Dendritic cell treated with granulocyte-macrophage colony-stimulating factor and Interleukin-4, amounts not matched to agents 40 ng/mL and 50 ng/mL, for 4 days (primary cell): Measurements from ENCODE around the gene CSAD.
A peak's percentile ranks its signal among the peaks of the same experiment; 100 is the strongest.
"Not testable (repeated sequence)": the region's sequence is repeated elsewhere in the genome, so short reads cannot be mapped to it uniquely, and the experiment has no call there.

ENCODE experiments used
- H3K27ac Mint-ChIP-seq: one replicate; pipeline ENCODE4 v1.8.0; 2022; ENCODE audit warnings: mild to moderate bottlenecking, mixed read lengths
- H3K27me3 Mint-ChIP-seq: one replicate; pipeline ENCODE4 v1.8.0; 2022; ENCODE audit warnings: mild to moderate bottlenecking, mixed read lengths
- H3K36me3 Mint-ChIP-seq: one replicate; pipeline ENCODE4 v1.8.0; 2022; ENCODE audit warnings: low read depth, mixed read lengths
- H3K4me1 Mint-ChIP-seq: one replicate; pipeline ENCODE4 v1.8.0; 2022; ENCODE audit warnings: low read depth, mixed read lengths
- H3K4me3 Mint-ChIP-seq: one replicate; pipeline ENCODE4 v1.8.0; 2022; ENCODE audit warnings: mild to moderate bottlenecking, moderate library complexity, mixed read lengths
- H3K9me3 Mint-ChIP-seq: one replicate; pipeline ENCODE4 v1.8.0; 2022; ENCODE audit warnings: mixed read lengths
- intact Hi-C: fragments of 100-400 bp; cut with micrococcal nuclease; formaldehyde crosslinking; loops from one replicate; pipeline ENCODE4 v1.15.0; 2022

CSAD gene

GRCh38 chr12:53186745-53187144, 6.0 kb upstream of the CSAD start:
- intact Hi-C loops, result no loop called here
- Mint-ChIP-seq H3K36me3 (peaks cover 90% of the 10 kb centered on the region), H3K27me3 (no peaks in the 10 kb centered on the region), H3K27ac (no peak overlapping the region), H3K4me1 (peaks cover 41% of the 10 kb centered on the region), H3K4me3 (no peak overlapping the region), H3K9me3 (no peaks in the 10 kb centered on the region)

- Mint-ChIP-seq H3K36me3 (peaks cover 89% of the 10 kb centered on the region), H3K4me1 (peaks cover 49% of the 10 kb centered on the region), H3K27me3 (no peaks in the 10 kb centered on the region), H3K27ac (no peak overlapping the region), H3K9me3 (no peaks in the 10 kb centered on the region), H3K4me3 (no peak overlapping the region)
- intact Hi-C loops, result no loop called here
Observed at GRCh38 chr12:53185582-53186153, 4.9 kb upstream of the CSAD start.

- no peaks in the 10 kb centered on the region for H3K9me3 Mint-ChIP-seq
- H3K4me3 Mint-ChIP-seq, result no peak overlapping the region
- H3K27me3 Mint-ChIP-seq, result no peaks in the 10 kb centered on the region
- intact Hi-C loops, result no loop called here
- H3K4me1 Mint-ChIP-seq, result peaks cover 51% of the 10 kb centered on the region
- no peak overlapping the region for H3K27ac Mint-ChIP-seq
- H3K36me3 Mint-ChIP-seq, result peaks cover 86% of the 10 kb centered on the region
Observed at GRCh38 chr12:53184828-53185227, 4.1 kb upstream of the CSAD start.

- Mint-ChIP-seq H3K4me1 (peaks cover 61% of the 10 kb centered on the region), H3K27ac (peak overlapping the region; percentile 84), H3K4me3 (peak overlapping the region; percentile 13), H3K9me3 (no peaks in the 10 kb centered on the region), H3K36me3 (peaks cover 68% of the 10 kb centered on the region), H3K27me3 (no peaks in the 10 kb centered on the region)
- intact Hi-C loops, result no loop called here
Observed at GRCh38 chr12:53182903-53183302, 2.2 kb upstream of the CSAD start.

GRCh38 chr12:53181935-53182334, 1.2 kb upstream of the CSAD start:
- peaks cover 52% of the 10 kb centered on the region for H3K4me1 Mint-ChIP-seq
- no peaks in the 10 kb centered on the region for H3K9me3 Mint-ChIP-seq
- H3K4me3 Mint-ChIP-seq, result peak overlapping the region; percentile 86
- H3K27ac Mint-ChIP-seq, result peak overlapping the region; percentile 84
- H3K27me3 Mint-ChIP-seq, result no peaks in the 10 kb centered on the region
- peaks cover 59% of the 10 kb centered on the region for H3K36me3 Mint-ChIP-seq
- intact Hi-C loops, result no loop called here

- H3K27ac Mint-ChIP-seq, result peak overlapping the region; percentile 84
- H3K9me3 Mint-ChIP-seq, result no peaks in the 10 kb centered on the region
- intact Hi-C loops, result no loop called here
Observed at GRCh38 chr12:53180931-53181645, 363 bp upstream of the CSAD start.

GRCh38 chr12:53179687-53180219, 972 bp downstream of the CSAD start:
- H3K9me3 Mint-ChIP-seq, result no peaks in the 10 kb centered on the region
- intact Hi-C loops, result no loop called here
- H3K27ac Mint-ChIP-seq, result peak overlapping the region; percentile 84
- no peaks in the 10 kb centered on the region for H3K27me3 Mint-ChIP-seq
- H3K4me3 Mint-ChIP-seq, result peak overlapping the region; percentile 86
- H3K36me3 Mint-ChIP-seq, result peaks cover 37% of the 10 kb centered on the region
- H3K4me1 Mint-ChIP-seq, result peaks cover 53% of the 10 kb centered on the region

More at GRCh38 chr12:53180931-53181645, 363 bp upstream of the CSAD start:
- Mint-ChIP-seq H3K4me1 (peaks cover 52% of the 10 kb centered on the region), H3K27me3 (no peaks in the 10 kb centered on the region), H3K4me3 (peak overlapping the region; percentile 86), H3K36me3 (peaks cover 50% of the 10 kb centered on the region)

GRCh38 chr12:53178803-53179202, 1.9 kb downstream of the CSAD start:
- H3K27me3 Mint-ChIP-seq, H3K9me3 Mint-ChIP-seq, intact Hi-C loops, H3K4me3 Mint-ChIP-seq: not testable (repeated sequence)
- H3K4me1 Mint-ChIP-seq, result peaks cover 45% of the 10 kb centered on the region
- H3K27ac Mint-ChIP-seq, result peak overlapping the region; percentile 84
- peaks cover 27% of the 10 kb centered on the region for H3K36me3 Mint-ChIP-seq

- H3K27me3 Mint-ChIP-seq, H3K27ac Mint-ChIP-seq, H3K9me3 Mint-ChIP-seq, H3K4me3 Mint-ChIP-seq, intact Hi-C loops: not testable (repeated sequence)
- peaks cover 34% of the 10 kb centered on the region for H3K4me1 Mint-ChIP-seq
- H3K36me3 Mint-ChIP-seq, result peaks cover 29% of the 10 kb centered on the region
Observed at GRCh38 chr12:53177447-53177846, 3.3 kb downstream of the CSAD start.

- Mint-ChIP-seq H3K4me3 (no peak overlapping the region), H3K36me3 (peaks cover 30% of the 10 kb centered on the region), H3K27me3 (no peaks in the 10 kb centered on the region), H3K27ac (no peak overlapping the region), H3K4me1 (peaks cover 31% of the 10 kb centered on the region), H3K9me3 (no peaks in the 10 kb centered on the region)
- intact Hi-C loops, result no loop called here
Observed at GRCh38 chr12:53176750-53177149, 4.0 kb downstream of the CSAD start.

GRCh38 chr12:53174881-53175491, 5.7 kb downstream of the CSAD start:
- intact Hi-C loops, result loop anchor here (1.0 kb wide), 1 partner anchor 22 kb away; no protein-coding TSS in a partner anchor
- no peaks in the 10 kb centered on the region for H3K9me3 Mint-ChIP-seq
- H3K4me1 Mint-ChIP-seq, result peaks cover 27% of the 10 kb centered on the region
- H3K4me3 Mint-ChIP-seq, result no peak overlapping the region
- no peak overlapping the region for H3K27ac Mint-ChIP-seq
- H3K27me3 Mint-ChIP-seq, result no peaks in the 10 kb centered on the region
- H3K36me3 Mint-ChIP-seq, result peaks cover 33% of the 10 kb centered on the region

- Mint-ChIP-seq H3K27ac (no peak overlapping the region), H3K9me3 (no peaks in the 10 kb centered on the region), H3K27me3 (no peaks in the 10 kb centered on the region), H3K36me3 (peaks cover 39% of the 10 kb centered on the region), H3K4me3 (no peak overlapping the region), H3K4me1 (peaks cover 16% of the 10 kb centered on the region)
- intact Hi-C loops, result no loop called here
Observed at GRCh38 chr12:53173085-53173715, 7.5 kb downstream of the CSAD start.

GRCh38 chr12:53172352-53172751, 8.4 kb downstream of the CSAD start:
- H3K27me3 Mint-ChIP-seq, result no peaks in the 10 kb centered on the region
- peaks cover 16% of the 10 kb centered on the region for H3K4me1 Mint-ChIP-seq
- intact Hi-C loops, result no loop called here
- peaks cover 39% of the 10 kb centered on the region for H3K36me3 Mint-ChIP-seq
- H3K27ac Mint-ChIP-seq, result no peak overlapping the region
- H3K4me3 Mint-ChIP-seq, result no peak overlapping the region
- no peaks in the 10 kb centered on the region for H3K9me3 Mint-ChIP-seq
